ENCODE results near the gene OR10T2. TPM values are rescaled to one million over a fixed set of nuclear protein-coding genes. Genes with fewer than 3 reads are reported as not detected.

Gene OR10T2
- polyA plus RNA-seq, 3 donors = not detected

DNA sequence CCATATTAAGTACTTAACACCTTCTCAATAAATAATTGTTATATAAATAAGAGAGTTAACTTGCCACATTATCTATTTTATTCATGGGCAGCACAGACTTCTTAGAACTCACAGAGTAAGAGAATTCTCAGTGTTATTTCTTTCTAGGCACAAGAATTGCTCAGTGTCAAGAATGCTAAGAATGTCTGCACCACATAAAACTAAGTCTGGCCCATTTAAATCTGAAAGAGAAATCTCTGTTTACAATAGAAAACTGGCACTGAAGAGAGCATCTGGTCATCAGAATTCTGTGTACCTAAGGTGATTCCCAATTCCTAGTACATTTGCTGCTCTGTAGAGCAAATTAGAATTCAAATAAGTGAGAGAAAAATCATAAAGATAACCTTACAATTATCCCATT lies 22.9 kb upstream of the OR10T2 start:
- no peaks in the 10 kb centered on the region for H3K27me3 ChIP-seq (ENCODE audit: control insufficient read depth in 2 of 2, insufficient read depth in 2 of 2, low read length in 2 of 2)
- H3K9me3 Mint-ChIP-seq = peaks cover 0 to 2% (median 0%) of the 10 kb centered on the region in 7 donors
- H2AFZ ChIP-seq (ENCODE audit: insufficient read depth, low read depth, low read length, poor library complexity, severe bottlenecking) = no peak overlapping the region
- H3K4me1 ChIP-seq (ENCODE audit: control insufficient read depth in 1 of 2, insufficient read depth in 2 of 2, low read length in 2 of 2) = no peaks in the 10 kb centered on the region
- H3K27me3 Mint-ChIP-seq (ENCODE audit: low read depth in 3 of 3) = peaks cover 0 to 9% (median 1%) of the 10 kb centered on the region in 3 donors
- H3K4me3 ChIP-seq (replicated peaks in 1 of 3; ENCODE audit: low read depth in 2 of 3, low read length in 3 of 3) = no peak overlapping the region
- intact Hi-C loops (cut with micrococcal nuclease) = no loop called here
- no peak for DNase-seq
- no peaks in the 10 kb centered on the region for H3K36me3 ChIP-seq (replicated peaks in 1 of 2; ENCODE audit: control insufficient read depth in 1 of 2, insufficient read depth in 2 of 2, low read length in 2 of 2)
- H3K36me3 Mint-ChIP-seq = no peaks in the 10 kb centered on the region
- no peak overlapping the region for H3K27ac Mint-ChIP-seq
- H4K20me1 ChIP-seq (ENCODE audit: insufficient read depth, low read length) = no peaks in the 10 kb centered on the region
- peaks cover 14% of the 10 kb centered on the region for H3K4me1 Mint-ChIP-seq
- H3K27ac ChIP-seq (ENCODE audit: low read depth in 1 of 2, low read length in 2 of 2) = no peak overlapping the region
- TF ChIP-seq CTCF (IDR thresholded peaks at IDR 0.05) = no peak
- H3K9me3 ChIP-seq (replicated peaks in 1 of 2; ENCODE audit: control insufficient read depth in 1 of 2, insufficient read depth in 1 of 2, low read length in 2 of 2) = no peaks in the 10 kb centered on the region
- no peak overlapping the region for H3K9ac ChIP-seq (ENCODE audit: insufficient read depth, low read length, poor library complexity, severe bottlenecking)
- no peaks in the 10 kb centered on the region for H3K79me2 ChIP-seq (ENCODE audit: insufficient read depth, low read length)
- no peak overlapping the region for H3K4me3 Mint-ChIP-seq
- H3K4me2 ChIP-seq (replicated peaks; ENCODE audit: extremely low read depth, low read length, poor library complexity, severe bottlenecking) = no peak overlapping the region

- H3K4me3 Mint-ChIP-seq = no peak overlapping the region
- Histone ChIP-seq H3K4me2 (replicated peaks; ENCODE audit: extremely low read depth, low read length, poor library complexity, severe bottlenecking) (no peak overlapping the region), H2AFZ (ENCODE audit: insufficient read depth, low read depth, low read length, poor library complexity, severe bottlenecking) (no peak overlapping the region), H3K4me3 (replicated peaks in 1 of 3; ENCODE audit: low read depth in 2 of 3, low read length in 3 of 3) (no peak overlapping the region), H4K20me1 (ENCODE audit: insufficient read depth, low read length) (no peaks in the 10 kb centered on the region), H3K79me2 (ENCODE audit: insufficient read depth, low read length) (no peaks in the 10 kb centered on the region), H3K36me3 (replicated peaks in 1 of 2; ENCODE audit: control insufficient read depth in 1 of 2, insufficient read depth in 2 of 2, low read length in 2 of 2) (no peaks in the 10 kb centered on the region), H3K27ac (ENCODE audit: low read depth in 1 of 2, low read length in 2 of 2) (no peak overlapping the region), H3K9ac (ENCODE audit: insufficient read depth, low read length, poor library complexity, severe bottlenecking) (no peak overlapping the region), H3K27me3 (ENCODE audit: control insufficient read depth in 2 of 2, insufficient read depth in 2 of 2, low read length in 2 of 2) (peaks cover 0 to under 1% of the 10 kb centered on the region in 2 donors), H3K9me3 (replicated peaks in 1 of 2; ENCODE audit: control insufficient read depth in 1 of 2, insufficient read depth in 1 of 2, low read length in 2 of 2) (no peaks in the 10 kb centered on the region), H3K4me1 (ENCODE audit: control insufficient read depth in 1 of 2, insufficient read depth in 2 of 2, low read length in 2 of 2) (no peaks in the 10 kb centered on the region)
- H3K4me1 Mint-ChIP-seq = peaks cover 5% of the 10 kb centered on the region
- H3K27ac Mint-ChIP-seq = no peak overlapping the region
- no peak for TF ChIP-seq CTCF (IDR thresholded peaks at IDR 0.05)
- H3K9me3 Mint-ChIP-seq = peaks cover 0 to 2% (median 0%) of the 10 kb centered on the region in 7 donors
- no peaks in the 10 kb centered on the region for H3K36me3 Mint-ChIP-seq
- H3K27me3 Mint-ChIP-seq (ENCODE audit: low read depth in 3 of 3) = peaks cover 1 to 8% (median 5%) of the 10 kb centered on the region in 3 donors
- intact Hi-C loops (cut with micrococcal nuclease) = no loop called here
- DNase-seq = no peak
Measured at GRCh38 chr1:158417586-158417985, 18.3 kb upstream of the OR10T2 start.
